ENCODE data around the gene TAAR1. TPM values are rescaled to one million over a fixed set of nuclear protein-coding genes. Genes with fewer than 3 reads are reported as not detected.

TAAR1 gene
- total RNA-seq, 1 experiment from 2014 or later, result not detected

DNA sequence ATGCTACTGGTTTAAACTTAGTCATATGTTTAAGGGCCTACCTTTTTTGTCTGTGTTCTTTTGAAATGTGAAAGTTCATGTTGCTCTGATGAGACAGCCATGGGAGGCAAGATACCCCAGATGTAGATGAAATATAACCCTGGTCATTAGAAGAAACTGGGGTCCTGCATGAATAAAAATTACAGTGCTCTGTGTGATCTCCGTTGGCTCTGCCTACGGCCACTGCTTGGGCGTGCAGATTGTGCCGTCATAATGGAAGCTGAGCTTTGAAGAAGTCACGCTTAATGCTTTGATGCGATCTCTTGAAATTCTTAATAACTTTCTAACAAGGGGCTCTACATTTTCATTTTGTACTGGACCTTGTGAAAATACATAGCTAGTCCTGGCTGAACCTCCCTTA is 34.8 kb downstream of the TAAR1 start, which contains the start of gene TAAR2:
TSS of gene TAAR2 (minus strand) at position 101 of the 400 bp plus-strand sequence. CDS start at position 101, 0 bp downstream.
- no peak for TF ChIP-seq SIN3A (IDR thresholded peaks at IDR 0.05; ENCODE audit: borderline replicate concordance, insufficient read depth, low read depth, low read length)
- no peak for TF ChIP-seq TCF7L2 (IDR thresholded peaks at IDR 0.05; ENCODE audit: low read depth, low read length)
- no peak for TF ChIP-seq POLR2AphosphoS5 (IDR thresholded peaks at IDR 0.05; ENCODE audit: low read depth, low read length)
- TF ChIP-seq, protein P1, sequence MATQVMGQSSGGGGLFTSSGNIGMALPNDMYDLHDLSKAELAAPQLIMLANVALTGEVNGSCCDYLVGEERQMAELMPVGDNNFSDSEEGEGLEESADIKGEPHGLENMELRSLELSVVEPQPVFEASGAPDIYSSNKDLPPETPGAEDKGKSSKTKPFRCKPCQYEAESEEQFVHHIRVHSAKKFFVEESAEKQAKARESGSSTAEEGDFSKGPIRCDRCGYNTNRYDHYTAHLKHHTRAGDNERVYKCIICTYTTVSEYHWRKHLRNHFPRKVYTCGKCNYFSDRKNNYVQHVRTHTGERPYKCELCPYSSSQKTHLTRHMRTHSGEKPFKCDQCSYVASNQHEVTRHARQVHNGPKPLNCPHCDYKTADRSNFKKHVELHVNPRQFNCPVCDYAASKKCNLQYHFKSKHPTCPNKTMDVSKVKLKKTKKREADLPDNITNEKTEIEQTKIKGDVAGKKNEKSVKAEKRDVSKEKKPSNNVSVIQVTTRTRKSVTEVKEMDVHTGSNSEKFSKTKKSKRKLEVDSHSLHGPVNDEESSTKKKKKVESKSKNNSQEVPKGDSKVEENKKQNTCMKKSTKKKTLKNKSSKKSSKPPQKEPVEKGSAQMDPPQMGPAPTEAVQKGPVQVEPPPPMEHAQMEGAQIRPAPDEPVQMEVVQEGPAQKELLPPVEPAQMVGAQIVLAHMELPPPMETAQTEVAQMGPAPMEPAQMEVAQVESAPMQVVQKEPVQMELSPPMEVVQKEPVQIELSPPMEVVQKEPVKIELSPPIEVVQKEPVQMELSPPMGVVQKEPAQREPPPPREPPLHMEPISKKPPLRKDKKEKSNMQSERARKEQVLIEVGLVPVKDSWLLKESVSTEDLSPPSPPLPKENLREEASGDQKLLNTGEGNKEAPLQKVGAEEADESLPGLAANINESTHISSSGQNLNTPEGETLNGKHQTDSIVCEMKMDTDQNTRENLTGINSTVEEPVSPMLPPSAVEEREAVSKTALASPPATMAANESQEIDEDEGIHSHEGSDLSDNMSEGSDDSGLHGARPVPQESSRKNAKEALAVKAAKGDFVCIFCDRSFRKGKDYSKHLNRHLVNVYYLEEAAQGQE (IDR thresholded peaks at IDR 0.05; ENCODE audit: insufficient read depth in 1 of 2, low read depth in 2 of 2, low read length in 1 of 2), result no peak
- TF ChIP-seq, protein P2, sequence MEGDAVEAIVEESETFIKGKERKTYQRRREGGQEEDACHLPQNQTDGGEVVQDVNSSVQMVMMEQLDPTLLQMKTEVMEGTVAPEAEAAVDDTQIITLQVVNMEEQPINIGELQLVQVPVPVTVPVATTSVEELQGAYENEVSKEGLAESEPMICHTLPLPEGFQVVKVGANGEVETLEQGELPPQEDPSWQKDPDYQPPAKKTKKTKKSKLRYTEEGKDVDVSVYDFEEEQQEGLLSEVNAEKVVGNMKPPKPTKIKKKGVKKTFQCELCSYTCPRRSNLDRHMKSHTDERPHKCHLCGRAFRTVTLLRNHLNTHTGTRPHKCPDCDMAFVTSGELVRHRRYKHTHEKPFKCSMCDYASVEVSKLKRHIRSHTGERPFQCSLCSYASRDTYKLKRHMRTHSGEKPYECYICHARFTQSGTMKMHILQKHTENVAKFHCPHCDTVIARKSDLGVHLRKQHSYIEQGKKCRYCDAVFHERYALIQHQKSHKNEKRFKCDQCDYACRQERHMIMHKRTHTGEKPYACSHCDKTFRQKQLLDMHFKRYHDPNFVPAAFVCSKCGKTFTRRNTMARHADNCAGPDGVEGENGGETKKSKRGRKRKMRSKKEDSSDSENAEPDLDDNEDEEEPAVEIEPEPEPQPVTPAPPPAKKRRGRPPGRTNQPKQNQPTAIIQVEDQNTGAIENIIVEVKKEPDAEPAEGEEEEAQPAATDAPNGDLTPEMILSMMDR (IDR thresholded peaks at IDR 0.05), result no peak
- no peaks in the 10 kb centered on the region for H3K36me3 ChIP-seq (ENCODE audit: control insufficient read depth, insufficient read depth, low read length)
- DNase-seq (ENCODE audit: low read depth, low spot score) (no peak), ATAC-seq (no peak)
- no peak within 1 kb of the TSS for H3K4me3 ChIP-seq (ENCODE audit: low read depth in 2 of 2, low read length in 2 of 2)
- H3K27ac ChIP-seq (ENCODE audit: low read length), result no peak within 1 kb of the TSS
- H3K4me1 ChIP-seq (ENCODE audit: control insufficient read depth, insufficient read depth, low read length), result no peaks in the 10 kb centered on the region
- in situ Hi-C loops (cut with HindIII; ENCODE audit: low pct_unique_long_range_greater_than_20kb, low sequenced_read_pairs), result no loop called here
- intact Hi-C loops (cut with micrococcal nuclease; ENCODE audit: unreplicated experiment), result no loop called here
- no peaks in the 10 kb centered on the region for H3K9me3 ChIP-seq (ENCODE audit: control insufficient read depth, insufficient read depth, low read depth, low read length)
- BruUV-seq (replicated peaks), result no TSS peak
- CTCF ChIA-PET, result no interaction called here
- POLR2A ChIA-PET, result no interaction called here
- H3K27me3 ChIP-seq (ENCODE audit: control insufficient read depth, insufficient read depth, low read length), result no peaks in the 10 kb centered on the region

DNA sequence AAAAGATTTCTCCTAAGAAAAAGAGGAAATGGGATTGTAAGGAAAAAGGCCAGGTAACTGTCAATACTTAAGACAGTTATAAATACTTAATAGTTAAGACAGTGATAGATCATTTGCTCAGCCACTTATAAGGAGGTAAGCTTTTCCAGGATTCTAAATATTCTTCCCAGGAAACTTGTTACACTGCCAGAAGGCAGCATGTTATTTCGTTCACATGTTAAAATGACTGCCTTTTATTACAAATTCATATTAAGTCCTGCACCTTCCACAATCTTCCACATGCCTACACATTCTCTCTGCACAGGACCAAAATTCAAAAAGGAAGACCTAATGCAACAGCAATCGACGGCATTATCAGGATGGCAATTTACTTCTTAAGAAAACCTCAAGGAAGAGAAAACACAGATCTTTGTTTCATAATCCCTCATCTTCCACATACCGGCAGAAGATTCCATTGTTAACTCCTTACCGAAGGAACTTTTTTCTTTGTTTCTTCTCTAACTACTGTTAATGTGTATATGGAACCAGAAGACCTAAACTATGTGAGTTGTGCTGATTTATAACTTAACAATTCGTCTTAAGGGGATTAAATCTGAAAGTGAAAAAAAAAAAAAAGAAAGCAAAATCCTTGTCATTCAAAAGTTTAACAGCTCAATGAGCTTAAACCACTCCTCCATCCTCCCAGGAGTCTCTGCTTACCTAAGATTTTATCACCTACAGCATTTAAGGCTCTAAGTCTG is 35.7 kb downstream of the TAAR1 start:
- BruUV-seq (replicated peaks), result no TSS peak
- no peak for DNase-seq (ENCODE audit: low read depth, low spot score)
- Histone ChIP-seq H3K4me1 (ENCODE audit: control insufficient read depth, insufficient read depth, low read length) (no peaks in the 10 kb centered on the region), H3K36me3 (ENCODE audit: control insufficient read depth, insufficient read depth, low read length) (no peaks in the 10 kb centered on the region), H3K4me3 (ENCODE audit: low read depth in 2 of 2, low read length in 2 of 2) (no peak overlapping the region), H3K27me3 (ENCODE audit: control insufficient read depth, insufficient read depth, low read length) (no peaks in the 10 kb centered on the region), H3K27ac (ENCODE audit: low read length) (no peak overlapping the region), H3K9me3 (ENCODE audit: control insufficient read depth, insufficient read depth, low read depth, low read length) (no peaks in the 10 kb centered on the region)
- intact Hi-C loops (cut with micrococcal nuclease; ENCODE audit: unreplicated experiment) (no loop called here), in situ Hi-C loops (cut with HindIII; ENCODE audit: low pct_unique_long_range_greater_than_20kb, low sequenced_read_pairs) (no loop called here)
- TF ChIP-seq, protein P1 (IDR thresholded peaks at IDR 0.05; ENCODE audit: insufficient read depth in 1 of 2, low read depth in 2 of 2, low read length in 1 of 2), result no peak
- TF ChIP-seq, protein P2 (IDR thresholded peaks at IDR 0.05), result no peak
- TF ChIP-seq TCF7L2 (IDR thresholded peaks at IDR 0.05; ENCODE audit: low read depth, low read length) (no peak), SIN3A (IDR thresholded peaks at IDR 0.05; ENCODE audit: borderline replicate concordance, insufficient read depth, low read depth, low read length) (no peak), POLR2AphosphoS5 (IDR thresholded peaks at IDR 0.05; ENCODE audit: low read depth, low read length) (no peak)
- ChIA-PET POLR2A (no interaction called here), CTCF (no interaction called here)
- no peak for ATAC-seq

Measured in Panc1 (cell line).